ENCODE measurements around the gene PFKL.
"Not testable (repeated sequence)": the region's sequence is repeated elsewhere in the genome, so short reads cannot be mapped to it uniquely, and the experiment has no call there.

The PFKL gene

GRCh38 chr21:44295163-44295573 is 4.7 kb upstream of the PFKL start:
- DNase-seq, result no peak

- DNase-seq, result no peak
These were observed 4.2 kb upstream of the PFKL start for GRCh38 chr21:44295646-44296045.

DNA sequence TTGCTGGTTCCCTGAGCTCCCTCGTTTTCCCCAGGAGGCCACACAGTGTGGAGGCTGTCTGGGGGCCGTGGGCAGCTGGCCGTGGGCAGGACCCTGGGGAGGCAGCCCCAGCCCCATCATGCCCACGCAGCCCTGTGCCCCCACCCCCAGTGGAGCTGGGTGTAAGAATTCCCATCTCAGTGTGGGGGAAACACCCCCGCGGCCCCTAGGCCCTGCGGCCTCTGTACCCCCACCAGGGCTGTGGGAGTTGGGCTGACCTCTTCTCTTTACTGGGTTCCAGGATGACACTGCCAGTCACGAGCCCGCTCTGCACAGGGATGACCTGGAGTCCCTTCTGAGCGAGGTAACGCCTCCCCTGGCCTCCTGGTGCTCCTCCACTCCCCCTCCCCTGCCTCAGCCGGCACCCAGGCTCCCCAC is 3.7 kb upstream of the PFKL start:
- no peak for DNase-seq

DNA sequence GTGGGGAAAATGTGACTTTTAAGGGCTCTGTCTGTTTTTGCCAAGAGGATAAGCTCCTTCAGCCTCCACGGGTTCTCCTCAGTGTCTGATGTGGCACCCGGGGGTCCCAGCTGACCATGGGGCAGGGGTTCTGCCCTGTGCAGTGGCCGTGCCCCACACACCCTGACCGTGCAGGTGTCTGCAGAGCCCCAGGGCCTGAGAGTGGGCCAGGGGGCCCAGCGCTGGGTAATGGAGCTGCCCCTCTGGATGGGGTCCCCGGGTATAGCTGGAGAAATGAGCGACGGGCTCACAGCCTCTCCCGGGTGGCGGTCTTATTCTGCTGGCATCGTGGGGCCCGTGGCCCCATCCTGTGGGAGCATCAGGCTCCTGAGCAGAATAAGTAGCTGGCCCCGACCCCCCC is 2.9 kb upstream of the PFKL start:
- no peak for DNase-seq

GRCh38 chr21:44297525-44298290 is 2.1 kb upstream of the PFKL start:
- DNase-seq, result peak; percentile 69

DNA sequence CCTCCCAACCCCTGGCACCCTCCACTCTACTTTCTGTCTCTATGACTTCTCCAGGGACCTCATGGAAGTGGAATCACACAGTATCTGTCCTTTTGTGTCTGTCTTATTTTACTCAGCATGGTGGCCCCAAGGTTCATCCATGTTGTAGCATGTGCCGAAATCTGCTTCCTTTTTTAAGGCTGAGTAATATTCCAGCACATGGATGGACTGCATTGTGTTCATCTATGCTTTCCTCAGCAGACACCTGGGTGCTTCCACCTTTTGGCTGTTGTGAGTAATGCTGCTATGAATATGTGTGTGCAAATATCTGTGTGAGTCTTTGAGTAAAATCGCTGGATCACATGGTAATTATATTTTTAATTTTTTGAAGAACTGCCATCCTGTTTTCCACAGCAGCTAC is 1.6 kb upstream of the PFKL start:
- DNase-seq, result no peak

GRCh38 chr21:44299085-44299457 is 782 bp upstream of the PFKL start:
- peak; percentile 22 for DNase-seq

GRCh38 chr21:44300262-44300959 is 558 bp downstream of the PFKL start:
- DNase-seq, result peak; percentile 44

DNA sequence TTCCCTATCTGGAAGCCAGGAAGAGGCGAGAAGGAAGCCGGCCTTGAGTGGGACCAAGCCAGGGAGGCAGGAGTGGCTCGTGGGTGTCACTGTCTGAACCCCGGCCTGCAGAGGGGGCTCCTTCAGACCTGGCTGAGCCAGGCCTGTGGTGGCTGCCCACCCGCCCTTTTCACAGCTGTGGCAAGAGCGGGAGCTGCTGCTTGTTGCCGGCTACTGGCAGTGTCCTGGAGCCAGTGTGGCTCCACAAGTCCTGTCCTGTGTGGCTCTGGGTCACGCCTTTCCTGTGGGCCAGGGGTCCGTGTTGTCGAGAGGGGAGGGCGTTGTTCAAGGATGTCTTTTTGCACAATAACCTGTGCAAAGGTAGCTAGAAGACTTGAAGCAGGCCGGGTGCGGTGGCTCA is 1.3 kb downstream of the PFKL start:
- DNase-seq, result no peak

- DNase-seq, result no peak
These were observed 2.1 kb downstream of the PFKL start for GRCh38 chr21:44301961-44302406.

DNA sequence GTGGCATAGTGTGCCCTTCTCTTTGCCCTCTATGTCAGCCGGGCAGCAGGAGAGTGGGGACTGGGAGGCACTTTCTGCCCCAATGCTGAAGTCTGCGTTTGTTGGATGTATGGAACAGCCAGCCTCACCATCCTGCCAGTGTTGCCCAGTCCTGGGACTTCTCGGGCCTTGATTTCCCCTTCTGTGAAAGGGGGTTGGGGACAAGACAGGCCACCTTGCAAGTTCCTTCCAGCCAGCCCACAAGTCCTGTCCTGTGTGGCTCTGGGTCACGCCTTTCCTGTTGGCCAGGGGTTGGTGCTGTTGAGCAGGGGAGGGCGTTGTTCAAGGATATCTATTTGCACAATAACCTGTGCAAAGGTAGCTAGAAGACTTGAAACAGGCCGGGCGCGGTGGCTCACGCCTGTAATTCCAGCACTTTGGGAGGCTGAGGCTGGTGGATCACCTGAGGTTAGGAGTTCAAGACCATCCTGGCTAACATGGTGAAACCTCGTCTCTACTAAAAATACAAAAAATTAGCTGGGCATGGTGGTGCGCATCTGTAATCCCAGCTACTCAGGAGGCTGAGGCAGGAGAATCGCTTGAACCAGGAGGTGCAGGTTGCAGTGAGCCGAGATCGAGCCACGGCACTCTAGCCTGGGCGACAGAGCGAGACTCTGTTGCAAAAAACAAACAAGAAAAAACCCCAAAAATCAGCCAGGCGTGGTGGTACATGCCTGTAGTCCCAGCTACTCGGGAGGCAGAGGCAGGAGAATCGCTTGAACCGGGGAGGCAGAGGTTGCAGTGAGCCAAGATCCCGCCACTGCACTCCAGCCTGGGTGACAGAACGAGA is 2.9 kb downstream of the PFKL start:
- DNase-seq, result not testable (repeated sequence)

DNA sequence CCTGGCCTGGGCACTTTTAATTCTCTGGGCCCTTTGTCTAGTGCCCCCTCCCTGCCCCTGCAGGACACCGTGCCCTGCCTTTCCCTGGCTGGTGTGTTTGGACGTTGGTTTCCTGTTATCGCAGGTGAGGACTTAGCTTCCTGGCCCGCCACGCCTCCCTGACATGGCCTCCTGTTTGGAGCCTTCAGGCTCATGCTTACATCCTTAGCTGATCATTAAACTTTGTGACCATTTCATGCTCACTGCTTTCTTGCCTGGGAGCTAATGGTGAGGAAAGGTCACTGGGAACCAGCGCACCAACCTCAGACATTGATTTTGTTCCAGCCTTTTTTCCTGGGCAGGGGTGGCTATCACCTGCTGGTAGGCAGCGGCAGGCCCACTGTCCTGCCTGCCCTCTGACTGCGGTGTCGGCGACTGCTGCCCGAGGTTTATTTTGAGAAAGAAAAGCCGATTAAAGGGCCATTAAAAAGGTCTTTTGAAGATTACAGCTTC is 3.7 kb downstream of the PFKL start:
- no peak for DNase-seq

DNA sequence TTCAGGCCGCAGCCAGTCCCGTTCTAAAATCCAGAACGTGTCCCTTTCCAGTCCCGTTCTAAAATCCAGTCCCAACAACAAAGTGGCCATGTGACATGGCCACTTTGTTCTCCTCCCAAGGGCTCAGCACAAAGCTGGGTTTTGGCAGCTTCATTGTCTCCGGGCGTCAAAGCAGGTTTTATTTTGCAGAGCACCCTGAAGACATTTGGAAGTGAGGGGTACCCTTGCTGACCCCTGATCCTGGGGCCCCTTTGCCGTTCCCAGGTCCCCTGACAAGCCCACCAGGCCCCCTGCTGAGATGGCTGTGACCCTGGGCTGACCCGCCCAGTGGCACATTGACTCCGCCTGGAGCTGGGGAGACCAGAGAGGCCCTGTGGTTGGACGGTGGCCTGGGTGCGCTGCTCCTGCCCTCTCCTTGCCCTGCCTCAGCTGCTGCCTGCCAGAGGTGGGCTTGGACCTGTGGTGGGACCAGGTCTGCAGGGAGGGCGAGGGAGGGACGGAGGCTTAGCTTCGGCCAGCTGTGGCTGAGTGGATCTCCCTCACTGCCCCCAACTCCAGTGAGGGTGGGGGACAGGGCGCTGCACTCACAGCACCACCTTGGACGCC is 4.3 kb downstream of the PFKL start:
- no peak for DNase-seq

GRCh38 chr21:44304877-44305293 is 5.0 kb downstream of the PFKL start:
- DNase-seq, result peak; percentile 34

DNA sequence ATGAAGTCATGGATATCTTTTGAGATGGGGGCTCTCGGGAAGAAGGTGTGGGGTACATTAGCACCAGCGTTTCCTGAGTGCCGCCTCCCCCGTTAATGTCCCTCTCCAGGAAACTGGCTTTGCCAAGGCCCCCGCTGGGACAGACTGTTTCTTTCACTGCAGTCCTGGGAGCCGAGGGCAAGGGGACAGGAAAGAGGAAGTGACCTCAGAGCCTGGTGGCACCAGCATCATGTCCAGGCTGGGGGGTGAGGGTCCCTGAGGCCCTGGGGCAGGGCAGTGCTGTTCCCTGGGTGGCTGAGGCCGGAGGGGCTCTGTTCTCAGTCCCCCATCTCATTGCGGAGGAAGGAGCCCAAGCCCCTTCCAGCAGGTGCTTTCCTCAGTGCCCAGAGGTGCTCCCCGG is 5.8 kb downstream of the PFKL start:
- DNase-seq, result no peak

GRCh38 chr21:44306936-44307704 is 7.3 kb downstream of the PFKL start:
- no peak for DNase-seq

GRCh38 chr21:44310628-44311507 is 11.0 kb downstream of the PFKL start:
- no peak for DNase-seq

DNA sequence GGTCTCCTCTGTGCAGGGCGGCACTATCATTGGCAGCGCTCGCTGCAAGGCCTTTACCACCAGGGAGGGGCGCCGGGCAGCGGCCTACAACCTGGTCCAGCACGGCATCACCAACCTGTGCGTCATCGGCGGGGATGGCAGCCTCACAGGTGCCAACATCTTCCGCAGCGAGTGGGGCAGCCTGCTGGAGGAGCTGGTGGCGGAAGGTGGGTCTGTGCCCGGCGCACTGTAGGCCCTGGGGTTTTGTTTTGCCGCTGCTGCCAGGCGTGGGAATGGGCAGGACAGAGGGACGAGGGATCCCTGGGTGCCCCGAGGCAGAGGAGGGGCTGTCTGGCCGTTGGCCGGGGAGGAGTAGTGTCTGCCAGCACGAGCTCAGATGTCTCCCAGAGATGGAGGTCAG is 12.2 kb downstream of the PFKL start:
- no peak for DNase-seq

DNA sequence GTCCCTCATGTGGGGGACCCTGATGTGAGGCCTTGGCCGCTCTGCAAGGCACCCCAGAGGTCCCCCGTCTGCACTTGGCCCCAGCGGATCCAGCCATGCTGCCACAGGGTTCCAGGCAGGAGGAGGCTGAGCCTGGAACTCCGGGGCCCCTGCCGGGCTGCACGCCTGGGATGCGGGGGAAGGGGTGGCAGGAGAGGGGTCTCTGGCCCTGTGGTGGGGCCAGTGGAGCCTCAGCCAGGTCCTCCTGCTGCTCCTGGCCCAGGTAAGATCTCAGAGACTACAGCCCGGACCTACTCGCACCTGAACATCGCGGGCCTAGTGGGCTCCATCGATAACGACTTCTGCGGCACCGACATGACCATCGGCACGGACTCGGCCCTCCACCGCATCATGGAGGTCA is 12.9 kb downstream of the PFKL start:
- DNase-seq, result no peak

DNA sequence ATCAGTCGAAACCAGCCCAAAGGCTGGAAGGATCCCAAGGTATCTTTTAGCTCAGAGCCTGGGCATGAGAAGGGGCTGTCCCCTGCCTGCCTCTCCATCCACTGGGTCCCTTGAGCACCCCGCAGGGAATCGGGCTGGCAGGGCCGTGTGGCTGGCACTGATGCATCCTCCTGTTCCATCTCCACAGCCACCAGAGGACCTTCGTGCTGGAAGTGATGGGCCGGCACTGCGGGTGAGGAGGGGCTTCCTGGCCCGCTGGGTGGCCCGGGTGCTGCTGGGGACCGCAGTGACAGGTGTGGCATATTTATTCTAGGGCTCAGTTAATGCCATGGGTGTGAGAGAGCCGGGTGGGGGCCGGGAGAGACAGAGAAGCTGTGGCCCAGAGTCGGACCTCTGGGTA is 13.6 kb downstream of the PFKL start:
- no peak for DNase-seq

GRCh38 chr21:44314128-44314527 is 14.3 kb downstream of the PFKL start:
- DNase-seq, result no peak

Data from central memory CD4-positive, alpha-beta T cell (primary cell).